ENCODE results near the gene COMTD1.
"Not testable (repeated sequence)": the region's sequence is repeated elsewhere in the genome, so short reads cannot be mapped to it uniquely, and the experiment has no call there.

GRCh38 chr10:75199949-75200348, 35.8 kb downstream of the COMTD1 start:
- TF ChIP-seq CTCF, POLR2A, EP300 (IDR thresholded peaks at IDR 0.05): not testable (repeated sequence)
